MM.1S (cell line): Measurements from ENCODE around the gene MOSPD3.

Experiments
- DNase-seq: peaks from one replicate; pipeline ENCODE4 v3.0.0-alpha.2; 2015
- H2AFZ ChIP-seq: fragments of 300-600 bp; sonication (generic); 2 replicates; pipeline ENCODE4 v1.6.0; 2016; ENCODE audit warnings: antibody characterized with exemption, low read length
- H3F3A ChIP-seq: fragments of 300-600 bp; sonication (generic); 2 replicates; pipeline ENCODE4 v1.6.1; 2016; ENCODE audit warnings: mild to moderate bottlenecking, antibody characterized with exemption, low read length, moderate library complexity, mixed read lengths; ENCODE audit not compliant: insufficient read depth
- H3K27ac ChIP-seq: fragments of 300-600 bp; sonication (generic); 2 replicates; pipeline ENCODE4 v1.5.1; 2016; ENCODE audit warnings: mild to moderate bottlenecking, low read length
- H3K27me3 ChIP-seq: fragments of 300-600 bp; sonication (generic); replicated peaks from 2 replicates; pipeline ENCODE4 v1.6.0; 2016; ENCODE audit warnings: low read length; ENCODE audit not compliant: insufficient read depth
- H3K36me3 ChIP-seq: fragments of 300-600 bp; sonication (generic); replicated peaks from 2 replicates; pipeline ENCODE4 v1.6.1; 2016; ENCODE audit warnings: mild to moderate bottlenecking, low read length, mixed read lengths; ENCODE audit not compliant: insufficient read depth
- H3K4me1 ChIP-seq: fragments of 300-600 bp; sonication (generic); 2 replicates; pipeline ENCODE4 v1.6.1; 2016; ENCODE audit warnings: low read length, mixed read lengths
- H3K4me2 ChIP-seq: fragments of 300-600 bp; sonication (generic); 2 replicates; pipeline ENCODE4 v1.6.0; 2016; ENCODE audit warnings: low read depth, low read length
- H3K4me3 ChIP-seq: fragments of 300-600 bp; sonication (generic); 2 replicates; pipeline ENCODE4 v1.5.1; 2016; ENCODE audit warnings: low read length, mixed read lengths
- H3K79me2 ChIP-seq: fragments of 300-600 bp; sonication (generic); 2 replicates; pipeline ENCODE4 v1.6.1; 2016; ENCODE audit warnings: mixed run types, low read length, mixed read lengths
- H3K9ac ChIP-seq: fragments of 300-600 bp; sonication (generic); 2 replicates; pipeline ENCODE4 v1.6.1; 2016; ENCODE audit warnings: low read length, mixed read lengths
- H3K9me2 ChIP-seq: fragments of 300-600 bp; sonication (generic); replicated peaks from 2 replicates; pipeline ENCODE4 v1.6.1; 2016; ENCODE audit warnings: mild to moderate bottlenecking, low read length, mixed read lengths; ENCODE audit not compliant: insufficient read depth
- H3K9me3 ChIP-seq: fragments of 300-600 bp; sonication (generic); replicated peaks from 2 replicates; pipeline ENCODE4 v1.6.1; 2016; ENCODE audit warnings: mild to moderate bottlenecking, low read length, mixed read lengths; ENCODE audit not compliant: insufficient read depth
- H4K20me1 ChIP-seq: fragments of 300-600 bp; sonication (generic); 2 replicates; pipeline ENCODE4 v1.6.1; 2016; ENCODE audit warnings: mild to moderate bottlenecking, low read length, moderate library complexity, mixed read lengths; ENCODE audit not compliant: insufficient read depth
- CTCF ChIP-seq: fragments of 300-600 bp; sonication (generic); IDR thresholded peaks from 2 replicates; pipeline ENCODE4 v1.5.1; 2016; ENCODE audit warnings: antibody characterized with exemption, low read length, mixed read lengths
- EZH2 ChIP-seq: fragments of 300-600 bp; sonication (generic); optimal IDR thresholded peaks from 2 replicates; pipeline ENCODE3; 2017; ENCODE audit warnings: low read depth, mild to moderate bottlenecking, antibody characterized with exemption, low read length, mixed read lengths
- EZH2phosphoT487 ChIP-seq: fragments of 300-600 bp; sonication (generic); IDR thresholded peaks from 2 replicates; pipeline ENCODE4 v1.6.1; 2018; ENCODE audit warnings: antibody characterized with exemption, low read length

The MOSPD3 gene

GRCh38 chr7:100575206-100575631, 37.1 kb upstream of the MOSPD3 start:
- Histone ChIP-seq H2AFZ (no peak overlapping the region), H3K9me3 (no peaks in the 10 kb centered on the region), H3K4me2 (no peak overlapping the region), H4K20me1 (no peaks in the 10 kb centered on the region), H3K4me3 (no peak overlapping the region), H3K27me3 (peaks cover 3% of the 10 kb centered on the region), H3F3A (no peaks in the 10 kb centered on the region), H3K79me2 (no peaks in the 10 kb centered on the region), H3K9ac (no peak overlapping the region), H3K36me3 (no peaks in the 10 kb centered on the region), H3K27ac (no peak overlapping the region), H3K9me2 (no peaks in the 10 kb centered on the region), H3K4me1 (no peaks in the 10 kb centered on the region)
- TF ChIP-seq EZH2phosphoT487 (no peak), EZH2 (no peak), CTCF (no peak)
- DNase-seq: no peak

- TF ChIP-seq CTCF (no peak), EZH2 (no peak), EZH2phosphoT487 (no peak)
- no peak for DNase-seq
- Histone ChIP-seq H2AFZ (no peak overlapping the region), H3K36me3 (no peaks in the 10 kb centered on the region), H3K4me1 (no peaks in the 10 kb centered on the region), H3K9ac (no peak overlapping the region), H3K4me2 (no peak overlapping the region), H3K27ac (no peak overlapping the region), H3K4me3 (no peak overlapping the region), H3K9me3 (no peaks in the 10 kb centered on the region), H4K20me1 (no peaks in the 10 kb centered on the region), H3K9me2 (no peaks in the 10 kb centered on the region), H3F3A (no peaks in the 10 kb centered on the region), H3K27me3 (no peaks in the 10 kb centered on the region), H3K79me2 (0 out of 2 replicates have a peak, but pooled peaks cover under 1% of the 10 kb centered on the region)
Measured at GRCh38 chr7:100575746-100576383, 36.5 kb upstream of the MOSPD3 start.

- Histone ChIP-seq H3K4me1 (no peaks in the 10 kb centered on the region), H3K4me2 (no peak overlapping the region), H3K36me3 (no peaks in the 10 kb centered on the region), H3K9me2 (no peaks in the 10 kb centered on the region), H4K20me1 (no peaks in the 10 kb centered on the region), H3K9ac (no peak overlapping the region), H3K27me3 (no peaks in the 10 kb centered on the region), H3K27ac (no peak overlapping the region), H2AFZ (no peak overlapping the region), H3K79me2 (0 out of 2 replicates have a peak, but pooled peaks cover 3% of the 10 kb centered on the region), H3F3A (no peaks in the 10 kb centered on the region), H3K9me3 (no peaks in the 10 kb centered on the region), H3K4me3 (no peak overlapping the region)
- DNase-seq: no peak
- TF ChIP-seq EZH2phosphoT487 (no peak), CTCF (no peak), EZH2 (no peak)
Measured at GRCh38 chr7:100576384-100576993, 35.9 kb upstream of the MOSPD3 start.
